H9 (cell line): ENCODE results near the gene KRT6A. TPM values are rescaled to one million over a fixed set of nuclear protein-coding genes. Genes with fewer than 3 reads are reported as not detected.

ENCODE experiments used
- DNase-seq: peaks from one replicate; pipeline ENCODE4 v3.0.0-alpha.2; 2017
- H2AFZ ChIP-seq: one replicate; pipeline ENCODE4 v1.6.1; 2013; ENCODE audit warnings: mild to moderate bottlenecking, low read length, control low read depth, moderate library complexity
- H2AK5ac ChIP-seq: 2 replicates; pipeline ENCODE4 v1.6.1; 2013; ENCODE audit warnings: low read length, control low read depth, mixed read lengths; ENCODE audit not compliant: insufficient read length
- H2BK120ac ChIP-seq: one replicate; pipeline ENCODE4 v1.6.1; 2013; ENCODE audit warnings: low read depth, mild to moderate bottlenecking, low read length, control low read depth, inconsistent platforms; ENCODE audit not compliant: poor library complexity, severe bottlenecking
- H2BK12ac ChIP-seq: 2 replicates; pipeline ENCODE4 v1.6.1; 2013; ENCODE audit warnings: low read length, control low read depth, mixed read lengths, low read depth; ENCODE audit not compliant: insufficient read length
- H2BK15ac ChIP-seq: 2 replicates; pipeline ENCODE4 v1.6.1; 2013; ENCODE audit warnings: low read depth, low read length, control low read depth
- H2BK20ac ChIP-seq: one replicate; pipeline ENCODE4 v1.6.1; 2013; ENCODE audit warnings: low read depth, mild to moderate bottlenecking, low read length, control low read depth, inconsistent platforms; ENCODE audit not compliant: poor library complexity, severe bottlenecking
- H2BK5ac ChIP-seq: 2 replicates; pipeline ENCODE4 v1.6.1; 2013; ENCODE audit warnings: low read length, control low read depth, mixed read lengths; ENCODE audit not compliant: insufficient read length
- H3K14ac ChIP-seq: 2 replicates; pipeline ENCODE4 v1.6.1; 2013; ENCODE audit warnings: low read length, control low read depth; ENCODE audit not compliant: insufficient read depth
- H3K18ac ChIP-seq: 2 replicates; pipeline ENCODE4 v1.6.1; 2013; ENCODE audit warnings: low read depth, mild to moderate bottlenecking, mixed read lengths, low read length, control low read depth; ENCODE audit not compliant: insufficient read length
- H3K23ac ChIP-seq: 2 replicates; pipeline ENCODE4 v1.6.1; 2013; ENCODE audit warnings: low read length, control low read depth, mixed read lengths, low read depth; ENCODE audit not compliant: insufficient read length
- H3K23me2 ChIP-seq: 2 replicates; pipeline ENCODE4 v1.6.1; 2013; ENCODE audit warnings: low read depth, mild to moderate bottlenecking, mixed read lengths, low read length, control low read depth; ENCODE audit not compliant: insufficient read length, poor library complexity, severe bottlenecking
- H3K27ac ChIP-seq: 2 replicates; pipeline ENCODE4 v1.5.1; 2013; ENCODE audit warnings: low read length, control low read depth, mixed read lengths, low read depth; ENCODE audit not compliant: insufficient read length
- H3K27me3 ChIP-seq: 2 replicates; pipeline ENCODE4 v1.6.1; 2013; ENCODE audit warnings: low read length, control low read depth, inconsistent platforms; ENCODE audit not compliant: insufficient read depth
- H3K4ac ChIP-seq: 2 replicates; pipeline ENCODE4 v1.6.1; 2013; ENCODE audit warnings: low read depth, mild to moderate bottlenecking, control low read depth, inconsistent platforms, low read length, moderate library complexity
- H3K4me1 ChIP-seq: 2 replicates; pipeline ENCODE4 v1.6.1; 2013; ENCODE audit warnings: low read length, control low read depth, inconsistent platforms; ENCODE audit not compliant: insufficient read depth
- H3K4me2 ChIP-seq: 2 replicates; pipeline ENCODE4 v1.6.1; 2013; ENCODE audit warnings: low read length, control low read depth, mixed read lengths; ENCODE audit not compliant: insufficient read length, insufficient read depth
- H3K56ac ChIP-seq: 2 replicates; pipeline ENCODE4 v1.6.1; 2013; ENCODE audit warnings: low read depth, mild to moderate bottlenecking, mixed read lengths, low read length, control low read depth; ENCODE audit not compliant: insufficient read length
- H3K79me1 ChIP-seq: 2 replicates; pipeline ENCODE4 v1.6.1; 2013; ENCODE audit warnings: low read depth, mild to moderate bottlenecking, moderate library complexity, low read length, control low read depth, inconsistent platforms; ENCODE audit not compliant: insufficient read depth, poor library complexity, severe bottlenecking
- H3K79me2 ChIP-seq: 2 replicates; pipeline ENCODE4 v1.6.1; 2013; ENCODE audit warnings: low read length, control low read depth, inconsistent platforms; ENCODE audit not compliant: insufficient read depth
- H3K9ac ChIP-seq: 2 replicates; pipeline ENCODE4 v1.6.1; 2013; ENCODE audit warnings: low read length, control low read depth, mixed read lengths; ENCODE audit not compliant: insufficient read length; ENCODE audit errors: extremely low read depth
- H3K9me3 ChIP-seq: one replicate; pipeline ENCODE4 v1.6.1; 2013; ENCODE audit warnings: low read depth, low read length, inconsistent platforms; ENCODE audit not compliant: control insufficient read depth
- H3T11ph ChIP-seq: one replicate; pipeline ENCODE4 v1.6.1; 2013; ENCODE audit warnings: mild to moderate bottlenecking, low read length, control low read depth, inconsistent platforms
- H4K20me1 ChIP-seq: one replicate; pipeline ENCODE4 v1.6.1; 2013; ENCODE audit not compliant: control insufficient read depth, insufficient read length, insufficient read depth
- H4K5ac ChIP-seq: 2 replicates; pipeline ENCODE4 v1.6.1; 2013; ENCODE audit warnings: low read depth, mild to moderate bottlenecking, mixed read lengths, low read length, control low read depth; ENCODE audit not compliant: insufficient read length
- H4K8ac ChIP-seq: replicated peaks from 2 replicates; pipeline ENCODE4 v1.6.1; 2013; ENCODE audit warnings: low read length, control low read depth, mixed read lengths, low read depth; ENCODE audit not compliant: insufficient read length
- H4K91ac ChIP-seq: 2 replicates; pipeline ENCODE4 v1.6.1; 2013; ENCODE audit warnings: low read depth, mild to moderate bottlenecking, moderate library complexity, mixed read lengths, low read length, control low read depth; ENCODE audit not compliant: insufficient read length
- H3K27ac Mint-ChIP-seq, 3 experiments: 2 replicates in 2 of 3; 3 replicates in 1 of 3; pipeline ENCODE4 v1.8.0; 2020 to 2021; ENCODE audit warnings: mixed read lengths in 3 of 3, mild to moderate bottlenecking in 1 of 3, moderate library complexity in 1 of 3
- H3K27me3 Mint-ChIP-seq: 2 replicates; pipeline ENCODE4 v1.8.0; 2021; ENCODE audit warnings: low read depth, mild to moderate bottlenecking, moderate library complexity, mixed read lengths
- H3K36me3 Mint-ChIP-seq, 3 experiments: 2 replicates in 2 of 3; 3 replicates in 1 of 3; pipeline ENCODE4 v1.8.0; 2020 to 2021; ENCODE audit warnings: low read depth in 3 of 3, mixed read lengths in 3 of 3; ENCODE audit not compliant: insufficient read depth in 1 of 3
- H3K4me1 Mint-ChIP-seq, 2 experiments: 2 replicates each; pipeline ENCODE4 v1.8.0; 2020; ENCODE audit warnings: mixed read lengths in 2 of 2
- H3K4me3 Mint-ChIP-seq, 2 experiments: 2 replicates in 1 of 2; 3 replicates in 1 of 2; pipeline ENCODE4 v1.8.0; 2020 to 2021; ENCODE audit warnings: mild to moderate bottlenecking in 2 of 2, mixed read lengths in 2 of 2, moderate library complexity in 1 of 2
- H3K9me3 Mint-ChIP-seq, 2 experiments: 2 replicates in 1 of 2; 3 replicates in 1 of 2; pipeline ENCODE4 v1.8.0; 2020; ENCODE audit warnings: mild to moderate bottlenecking in 2 of 2, mixed read lengths in 2 of 2, moderate library complexity in 1 of 2
- WGBS: extraction: QIAGEN DNeasy Blood & Tissue Kit; methylation state at CpG from one replicate; pipeline ENCODE4 v1.1.7; 2013; ENCODE audit warnings: missing lambda C conversion rate, low lambda C conversion rate, mixed read lengths; ENCODE audit not compliant: insufficient read length; ENCODE audit errors: extremely low coverage; 5-methylcytosine and 5-hydroxymethylcytosine counted together
- total RNA-seq: library from RNA; stranded (reverse); gene quantifications from 2 replicates; pipeline ENCODE4 v1.2.1, GENCODE V29; 2021
- TF ChIP-seq, protein P1 (sequence below): fragments of 200-600 bp; sonication (generic); conservative IDR thresholded peaks from 3 replicates; pipeline ENCODE4 v1.8.0; 2021; ENCODE audit warnings: antibody characterized with exemption, mild to moderate bottlenecking

The KRT6A gene
- total RNA-seq, 1 experiment from 2014 or later = not detected

DNA sequence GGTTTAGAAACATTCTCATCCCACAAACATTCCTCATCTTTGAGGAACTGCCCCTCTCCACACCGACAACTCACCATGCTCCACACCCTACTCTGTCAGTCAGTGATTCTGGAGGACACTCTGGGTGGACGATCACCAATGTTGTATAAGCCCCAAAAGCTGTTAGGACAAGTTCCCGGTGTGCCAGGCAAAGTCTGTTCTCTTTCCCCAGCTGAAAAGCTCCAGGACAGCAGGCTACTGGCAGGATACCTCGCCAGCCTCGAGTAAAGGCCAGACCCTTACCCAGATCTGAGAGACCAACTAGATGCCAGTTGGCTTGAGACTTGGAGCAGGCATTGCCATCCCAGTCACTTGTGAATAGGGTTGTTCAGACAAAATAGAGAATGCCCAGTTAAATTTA lies 15.2 kb upstream of the KRT6A start:
- no peak overlapping the region for H2BK20ac ChIP-seq
- no peak overlapping the region for H4K8ac ChIP-seq
- Mint-ChIP-seq H3K9me3 (peaks cover 9 to 13% of the 10 kb centered on the region in 2 experiments), H3K4me3 (no peak overlapping the region), H3K4me1 (peaks cover 7 to 8% of the 10 kb centered on the region in 2 experiments; a peak in 3 of 4 replicates), H3K27me3 (peaks cover 2% of the 10 kb centered on the region), H3K36me3 (peaks cover 0 to 7% (median 0%) of the 10 kb centered on the region in 3 experiments; a peak in 3 of 7 replicates), H3K27ac (no peak overlapping the region)
- H2AK5ac ChIP-seq = no peak overlapping the region
- H4K91ac ChIP-seq = no peak overlapping the region
- H2BK12ac ChIP-seq = no peak overlapping the region
- H4K20me1 ChIP-seq = no peaks in the 10 kb centered on the region
- WGBS = no CpG with 5 or more reads among the region's 5 CpGs
- H3K18ac ChIP-seq = no peak overlapping the region
- H3K9me3 ChIP-seq = no peaks in the 10 kb centered on the region
- no peak overlapping the region for H2AFZ ChIP-seq
- no peak overlapping the region for H3K4ac ChIP-seq
- no peak overlapping the region for H3K27ac ChIP-seq
- no peaks in the 10 kb centered on the region for H3K79me2 ChIP-seq
- no peak overlapping the region for H3K56ac ChIP-seq
- H2BK120ac ChIP-seq = no peak overlapping the region
- no peak overlapping the region for H2BK5ac ChIP-seq
- H3K14ac ChIP-seq = no peak overlapping the region
- H3K23ac ChIP-seq = no peak overlapping the region
- no peak overlapping the region for H3K9ac ChIP-seq
- H3K4me1 ChIP-seq = no peaks in the 10 kb centered on the region
- H2BK15ac ChIP-seq = no peak overlapping the region
- H3K79me1 ChIP-seq = no peaks in the 10 kb centered on the region
- no peak for DNase-seq
- no peak overlapping the region for H4K5ac ChIP-seq
- TF ChIP-seq, protein P1, sequence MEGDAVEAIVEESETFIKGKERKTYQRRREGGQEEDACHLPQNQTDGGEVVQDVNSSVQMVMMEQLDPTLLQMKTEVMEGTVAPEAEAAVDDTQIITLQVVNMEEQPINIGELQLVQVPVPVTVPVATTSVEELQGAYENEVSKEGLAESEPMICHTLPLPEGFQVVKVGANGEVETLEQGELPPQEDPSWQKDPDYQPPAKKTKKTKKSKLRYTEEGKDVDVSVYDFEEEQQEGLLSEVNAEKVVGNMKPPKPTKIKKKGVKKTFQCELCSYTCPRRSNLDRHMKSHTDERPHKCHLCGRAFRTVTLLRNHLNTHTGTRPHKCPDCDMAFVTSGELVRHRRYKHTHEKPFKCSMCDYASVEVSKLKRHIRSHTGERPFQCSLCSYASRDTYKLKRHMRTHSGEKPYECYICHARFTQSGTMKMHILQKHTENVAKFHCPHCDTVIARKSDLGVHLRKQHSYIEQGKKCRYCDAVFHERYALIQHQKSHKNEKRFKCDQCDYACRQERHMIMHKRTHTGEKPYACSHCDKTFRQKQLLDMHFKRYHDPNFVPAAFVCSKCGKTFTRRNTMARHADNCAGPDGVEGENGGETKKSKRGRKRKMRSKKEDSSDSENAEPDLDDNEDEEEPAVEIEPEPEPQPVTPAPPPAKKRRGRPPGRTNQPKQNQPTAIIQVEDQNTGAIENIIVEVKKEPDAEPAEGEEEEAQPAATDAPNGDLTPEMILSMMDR = no peak
- H3K4me2 ChIP-seq = no peak overlapping the region
- H3K27me3 ChIP-seq = no peaks in the 10 kb centered on the region
- no peak overlapping the region for H3T11ph ChIP-seq
- no peaks in the 10 kb centered on the region for H3K23me2 ChIP-seq
